ENCODE results near the gene TMEM269.

The TMEM269 gene, protein sequence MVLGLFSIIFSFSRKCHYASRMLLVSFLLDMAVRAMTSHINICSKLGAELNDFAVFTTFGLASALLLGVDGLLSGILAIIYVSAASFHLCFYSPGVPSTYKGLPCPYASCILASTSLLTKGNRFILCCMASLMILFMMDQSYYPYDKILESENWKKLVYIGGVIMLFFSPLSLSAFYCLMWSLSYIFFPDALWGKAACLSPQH

DNA sequence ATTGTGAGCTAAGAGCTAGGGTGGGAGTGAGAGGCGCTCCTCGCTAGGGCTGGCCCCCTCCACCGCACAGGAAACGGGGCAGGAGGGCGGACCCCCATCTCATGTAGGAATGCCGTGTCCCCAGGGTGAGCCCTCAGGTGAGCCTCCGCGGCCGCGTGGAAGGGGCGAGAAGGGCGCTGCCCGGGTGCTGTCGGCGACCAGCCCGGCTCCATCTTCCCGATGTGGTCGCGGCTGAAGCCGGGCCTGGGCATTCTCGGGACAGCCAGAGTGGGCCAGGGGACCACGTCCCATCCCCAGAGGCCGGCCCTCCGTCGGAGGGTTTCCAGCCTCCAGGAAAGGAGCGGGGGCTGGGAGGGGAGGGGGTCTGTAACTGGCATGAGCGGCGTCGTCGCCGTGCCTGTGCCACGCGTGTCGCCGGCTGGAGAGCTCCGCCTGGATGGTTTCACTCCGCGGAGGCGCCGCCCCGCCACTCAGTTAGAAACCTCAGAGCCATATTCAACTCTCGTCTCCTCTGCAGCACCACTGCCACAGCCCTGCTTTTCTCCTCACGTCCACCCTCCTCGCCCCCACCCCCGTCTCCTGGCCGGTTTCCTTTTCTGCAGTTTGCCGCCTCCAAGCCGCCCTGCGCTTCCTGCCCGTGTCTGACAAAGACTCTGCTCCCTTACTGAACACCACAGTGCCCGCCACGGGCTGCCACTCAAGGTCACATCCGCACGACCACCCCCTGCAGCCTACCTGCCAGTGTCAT is at the start of gene TMEM269:
TSS of gene TMEM269 (plus strand) at position 46 of the 748 bp plus-strand sequence. CDS start 4,903 bp downstream, outside the sequence.
- DNase-seq = no peak

DNA sequence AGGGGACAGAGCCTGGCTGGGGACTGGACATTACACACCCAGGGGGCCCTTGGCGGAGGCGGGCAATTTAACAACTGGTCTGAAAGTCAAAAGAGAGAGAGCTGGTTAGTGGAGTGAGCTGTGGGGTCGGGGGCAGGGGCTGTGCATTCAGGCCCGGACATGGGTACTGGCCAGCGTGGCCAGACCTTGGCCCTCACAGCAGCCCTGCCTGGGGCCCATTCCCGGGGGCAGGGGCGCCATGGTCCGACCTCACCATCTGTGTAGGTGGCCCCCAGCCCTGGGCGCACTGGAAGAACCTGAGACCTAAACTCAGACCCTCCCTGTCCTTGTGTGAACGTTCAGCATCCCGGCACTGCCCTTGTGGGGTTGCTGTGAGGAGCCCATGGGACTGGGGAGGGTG is 49.7 kb upstream of the TMEM269 start:
- DNase-seq = no peak

DNA sequence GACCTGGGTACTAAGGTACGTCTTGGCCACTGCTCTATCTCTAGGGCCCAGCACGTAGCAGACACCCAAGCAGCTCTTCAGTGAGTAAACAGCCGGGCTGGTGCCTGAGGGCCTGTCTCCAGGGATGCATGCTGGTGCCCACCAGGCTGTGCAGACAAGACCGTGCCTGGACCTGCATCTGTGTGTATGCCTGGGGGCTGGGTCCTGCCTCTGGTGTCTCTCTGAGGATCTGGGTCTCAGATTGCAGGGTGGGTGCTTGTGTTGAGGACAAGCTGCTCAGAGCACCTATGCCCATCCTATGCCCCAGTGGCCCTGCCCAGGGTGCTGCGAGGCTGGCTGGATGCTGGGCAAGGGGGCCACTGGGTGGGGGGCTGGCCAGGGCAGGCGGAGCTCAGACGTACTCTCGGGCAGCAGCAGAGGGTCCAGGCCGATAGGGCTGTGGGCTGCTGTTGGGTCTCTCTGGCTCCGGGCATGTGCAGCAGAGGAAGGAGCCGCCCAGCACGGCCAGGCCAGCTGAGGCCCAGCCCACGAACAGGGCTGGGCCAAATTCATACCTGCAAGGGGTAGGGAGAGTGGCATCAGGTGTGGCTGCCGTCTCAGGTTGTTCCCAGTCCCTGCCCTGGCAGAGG is 49.2 kb upstream of the TMEM269 start:
- no peak for DNase-seq

DNA sequence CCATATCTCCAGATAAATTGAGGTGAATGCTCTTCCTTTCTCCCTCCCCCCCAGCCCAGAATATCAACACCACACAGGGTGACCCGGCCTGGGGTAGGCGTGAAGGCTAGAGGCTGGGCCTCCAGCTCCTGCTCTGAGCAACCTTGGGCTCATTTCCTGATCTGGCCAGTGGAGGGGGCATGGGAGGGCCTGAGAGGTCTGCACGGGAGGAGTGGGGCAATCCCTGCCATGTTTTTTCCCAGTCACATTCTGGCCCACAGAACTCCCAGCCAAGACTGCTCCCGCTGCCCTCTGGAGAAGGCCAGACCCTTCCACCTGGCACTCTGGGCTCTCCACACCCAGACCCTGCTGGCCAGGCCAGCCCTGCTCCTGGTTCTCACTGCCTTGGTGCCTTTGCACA is 48.6 kb upstream of the TMEM269 start:
- no peak for DNase-seq

DNA sequence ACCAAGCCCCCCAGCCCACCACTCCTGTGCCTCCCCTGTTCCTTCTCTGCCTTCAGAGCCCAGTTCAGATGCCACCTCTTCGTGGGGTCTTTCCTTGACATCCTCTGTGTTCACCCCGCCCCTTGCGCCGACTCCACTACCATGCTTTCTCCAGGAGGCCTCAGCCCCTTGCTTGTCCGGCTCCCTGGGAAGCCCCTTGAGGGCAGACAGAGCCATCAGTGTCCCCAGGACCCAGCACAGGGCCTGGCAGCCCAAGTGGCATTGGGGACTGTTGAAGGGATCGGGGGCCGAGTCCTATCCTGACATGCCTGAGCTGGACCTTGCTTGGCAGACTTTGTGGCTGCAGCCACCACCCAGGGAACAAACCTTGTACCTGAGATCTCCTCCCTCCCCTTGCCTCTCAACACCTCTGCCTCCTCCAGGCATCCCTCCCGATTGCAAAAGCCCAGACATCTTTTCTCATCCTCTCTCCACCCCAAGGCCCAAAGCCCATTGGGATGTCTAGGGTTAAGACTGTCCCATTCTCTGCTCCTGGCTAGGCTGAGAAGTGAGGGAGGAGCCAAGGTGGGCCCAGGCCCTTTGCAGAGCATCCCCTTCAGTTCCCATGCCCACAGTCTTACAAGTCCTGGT is 48.1 kb upstream of the TMEM269 start:
- DNase-seq = no peak

DNA sequence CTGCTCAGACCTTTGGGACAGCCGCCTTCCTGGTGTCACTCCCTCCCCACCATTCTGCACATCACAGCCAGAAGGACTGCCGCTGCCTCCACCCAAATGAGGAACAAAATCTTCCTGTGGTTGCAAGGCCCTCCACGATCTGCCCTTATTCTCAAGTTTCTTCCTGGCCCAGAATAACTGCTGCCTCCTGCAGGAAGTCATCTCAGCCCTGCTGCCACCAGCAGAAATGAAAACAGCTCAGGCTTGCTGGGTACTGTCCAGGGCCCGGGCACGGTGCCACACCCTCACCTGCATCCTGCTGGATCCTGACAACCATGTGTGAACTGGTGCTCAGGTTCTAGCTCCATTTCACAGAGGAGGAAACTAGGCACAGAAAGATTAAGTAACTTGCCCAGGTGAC is 47.5 kb upstream of the TMEM269 start:
- DNase-seq = no peak

DNA sequence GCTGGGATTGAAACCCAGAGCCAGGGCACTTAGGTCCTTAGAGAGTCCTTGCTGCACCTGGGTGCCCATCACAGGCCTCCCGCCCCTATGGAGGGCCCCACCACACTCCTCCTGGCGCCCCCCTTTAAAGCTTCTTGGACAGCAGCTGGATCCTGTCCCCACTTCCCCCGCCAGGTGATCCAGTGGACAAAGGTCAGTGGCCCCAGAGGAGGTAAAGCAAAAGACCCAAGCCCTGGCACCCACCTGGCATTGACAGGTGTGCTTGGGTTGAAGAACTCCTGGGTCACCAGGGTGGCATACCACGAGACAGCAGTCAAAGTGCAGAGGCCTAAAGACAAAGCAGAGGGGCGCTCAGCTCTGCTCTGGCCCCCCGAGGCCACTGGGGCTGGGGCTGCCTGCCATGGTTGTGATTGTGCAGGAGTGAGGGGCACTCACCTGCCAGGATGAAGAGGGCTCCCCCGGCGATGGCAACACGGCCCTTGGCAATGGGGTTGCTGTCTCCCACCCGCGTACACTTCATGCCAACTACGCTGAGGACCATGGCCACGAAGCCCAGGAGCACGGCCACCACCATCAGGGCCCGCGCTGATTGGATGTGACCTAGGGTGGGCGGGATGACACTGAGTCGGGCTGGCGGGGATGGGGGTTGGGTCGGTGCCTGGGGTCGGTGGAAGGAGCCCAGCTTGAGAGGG is 46.7 kb upstream of the TMEM269 start:
- DNase-seq = no peak

DNA sequence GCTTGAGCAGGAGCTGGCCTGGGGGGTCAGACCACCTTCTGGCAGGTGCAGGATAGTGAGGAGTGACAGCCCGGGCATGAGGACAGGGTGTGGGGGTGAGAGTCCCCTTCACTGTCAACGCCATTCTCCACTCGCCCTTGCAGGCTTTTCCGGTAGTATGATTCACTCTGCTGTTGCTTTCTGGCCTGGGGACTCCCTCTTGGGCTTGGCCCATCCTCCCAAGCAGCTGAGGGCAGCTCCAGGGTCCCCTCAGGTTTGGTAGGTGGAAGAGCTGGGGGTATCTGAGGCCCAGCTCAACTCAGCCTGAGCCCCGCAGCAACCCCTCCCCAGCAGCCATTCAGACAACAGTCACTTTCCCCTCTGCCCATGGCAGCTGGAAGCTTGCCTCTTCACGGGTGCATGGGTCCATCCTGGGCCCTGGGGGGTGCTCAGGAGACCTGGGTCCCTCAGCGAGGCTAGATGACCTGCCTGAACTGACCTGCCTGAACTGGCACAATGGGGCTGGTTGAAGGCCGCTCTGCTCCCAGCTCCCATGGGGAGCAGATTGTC is 46.0 kb upstream of the TMEM269 start:
- no peak for DNase-seq

DNA sequence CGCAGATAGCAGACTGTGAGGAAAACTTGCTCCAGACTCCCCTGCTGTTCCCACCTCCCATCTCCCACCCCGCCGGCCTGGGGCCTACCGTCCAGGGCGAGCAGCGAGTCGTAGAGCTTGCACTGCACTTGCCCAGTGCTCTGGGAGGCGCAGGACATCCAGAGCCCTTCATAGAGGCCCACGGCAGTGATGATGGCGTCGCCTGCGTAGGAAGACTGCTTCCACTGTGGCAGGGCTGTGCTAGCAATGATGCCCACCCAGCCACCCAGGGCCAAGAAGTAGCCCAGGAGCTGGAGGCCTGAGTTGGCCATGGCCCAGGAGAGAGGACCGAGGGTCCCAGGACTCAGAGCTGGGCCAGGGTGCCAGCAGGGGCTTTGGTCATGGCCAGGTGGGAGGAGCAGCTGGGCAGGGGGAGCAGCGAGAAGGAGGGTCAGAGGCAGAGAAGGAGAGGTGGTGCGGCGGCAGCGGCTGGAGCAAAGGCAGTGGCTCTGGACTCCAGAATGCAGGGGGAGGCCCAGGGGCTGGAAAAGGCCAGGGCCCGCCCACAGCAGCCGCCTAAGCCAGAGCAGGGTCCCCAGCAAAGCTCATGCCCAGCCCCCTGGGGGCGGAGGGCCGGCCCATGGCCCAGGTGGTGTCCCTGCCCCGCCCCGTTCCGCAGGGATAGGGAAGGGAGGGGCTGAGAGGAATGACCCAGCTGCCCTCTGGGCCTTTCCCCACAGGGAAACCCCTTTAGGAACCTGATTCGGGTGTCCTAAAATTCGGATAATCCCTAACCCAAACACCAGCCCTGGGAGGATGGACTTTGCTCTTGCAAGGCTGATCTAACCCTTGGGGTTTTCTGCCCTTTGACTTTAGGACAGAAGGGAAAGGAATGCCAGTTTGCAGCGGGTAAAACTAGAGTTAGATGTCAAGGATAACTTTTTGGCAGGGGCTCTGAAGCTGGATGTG is 44.8 kb upstream of the TMEM269 start, which contains the start of gene CLDN19:
TSS of gene CLDN19 (minus strand) at position 484 of the 948 bp plus-strand sequence. CDS start at position 311, 173 bp downstream.
- no peak for DNase-seq

DNA sequence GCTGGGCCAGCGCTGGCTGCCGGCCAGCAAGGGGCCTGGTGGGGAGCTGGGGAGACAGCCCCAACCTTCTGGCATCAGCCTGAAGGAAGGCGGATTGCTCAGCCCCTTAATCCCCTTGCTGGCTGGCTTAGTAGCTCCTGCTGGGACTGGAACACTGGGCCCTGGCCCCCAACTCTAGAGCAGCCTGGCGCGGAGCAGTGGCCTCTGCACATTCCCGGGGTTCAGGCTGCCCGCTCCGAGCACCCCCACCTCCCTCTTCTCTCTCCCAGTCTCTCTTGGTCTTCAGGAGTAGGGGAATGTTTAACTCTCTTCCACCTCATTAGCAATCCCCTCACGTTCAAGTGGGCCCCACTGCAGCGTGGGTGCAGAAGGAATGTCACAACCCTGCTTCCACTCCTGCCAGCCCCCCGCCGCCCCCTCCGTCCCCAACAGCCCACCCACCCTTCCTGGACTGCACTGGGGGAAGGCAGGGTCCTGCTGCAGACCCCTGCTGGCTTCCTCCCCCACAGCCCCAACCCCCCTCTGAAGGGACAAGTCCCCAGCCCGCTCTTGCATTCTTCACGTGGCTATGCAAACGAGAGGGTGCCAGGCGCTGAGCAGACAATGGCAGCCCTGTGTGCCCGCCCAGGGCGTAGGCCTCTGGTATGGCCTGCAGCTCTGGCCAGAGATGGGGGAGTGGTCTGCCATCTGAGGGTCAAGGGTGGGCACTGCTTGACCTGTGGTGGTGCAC is 43.8 kb upstream of the TMEM269 start:
- no peak for DNase-seq

DNA sequence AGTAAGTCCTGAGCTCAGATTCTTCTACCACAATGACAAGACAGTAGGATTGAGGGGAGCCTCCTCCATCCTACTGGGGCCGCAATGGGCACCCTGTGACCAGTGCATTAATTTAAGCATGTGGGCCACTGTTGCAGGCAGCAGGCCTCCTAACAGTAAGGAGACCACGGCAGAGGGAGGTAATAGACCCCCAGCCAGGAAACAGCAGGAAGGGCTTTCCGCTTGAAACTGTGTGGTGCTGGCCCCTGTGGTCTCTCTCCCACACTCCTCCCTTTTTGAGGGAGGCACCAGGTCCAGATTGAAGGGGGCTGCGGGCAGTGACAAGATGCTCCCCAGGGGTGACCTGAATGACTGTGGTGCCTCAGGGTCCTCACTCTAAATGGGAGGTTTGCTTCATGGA is 43.1 kb upstream of the TMEM269 start:
- no peak for DNase-seq

DNA sequence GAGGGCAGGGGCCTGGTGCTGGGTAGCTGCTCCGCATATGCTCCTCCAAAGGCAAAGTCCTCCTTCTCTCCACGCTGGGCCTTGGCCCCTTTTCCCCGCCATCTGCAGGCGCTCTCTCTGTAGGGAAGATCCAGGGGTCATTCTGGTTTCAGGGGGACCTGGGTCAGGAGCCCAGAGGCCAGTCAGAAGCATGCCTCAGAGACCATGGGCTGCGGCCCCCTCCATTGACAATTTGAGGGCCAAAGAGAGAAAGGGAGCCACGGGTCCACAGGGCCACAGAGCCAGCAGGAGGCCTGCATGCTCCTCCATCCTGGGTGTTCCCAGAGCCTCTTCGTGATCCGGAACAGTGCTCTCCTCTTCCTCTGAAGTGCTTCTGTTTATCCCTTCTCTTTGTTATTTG is 42.6 kb upstream of the TMEM269 start:
- no peak for DNase-seq

DNA sequence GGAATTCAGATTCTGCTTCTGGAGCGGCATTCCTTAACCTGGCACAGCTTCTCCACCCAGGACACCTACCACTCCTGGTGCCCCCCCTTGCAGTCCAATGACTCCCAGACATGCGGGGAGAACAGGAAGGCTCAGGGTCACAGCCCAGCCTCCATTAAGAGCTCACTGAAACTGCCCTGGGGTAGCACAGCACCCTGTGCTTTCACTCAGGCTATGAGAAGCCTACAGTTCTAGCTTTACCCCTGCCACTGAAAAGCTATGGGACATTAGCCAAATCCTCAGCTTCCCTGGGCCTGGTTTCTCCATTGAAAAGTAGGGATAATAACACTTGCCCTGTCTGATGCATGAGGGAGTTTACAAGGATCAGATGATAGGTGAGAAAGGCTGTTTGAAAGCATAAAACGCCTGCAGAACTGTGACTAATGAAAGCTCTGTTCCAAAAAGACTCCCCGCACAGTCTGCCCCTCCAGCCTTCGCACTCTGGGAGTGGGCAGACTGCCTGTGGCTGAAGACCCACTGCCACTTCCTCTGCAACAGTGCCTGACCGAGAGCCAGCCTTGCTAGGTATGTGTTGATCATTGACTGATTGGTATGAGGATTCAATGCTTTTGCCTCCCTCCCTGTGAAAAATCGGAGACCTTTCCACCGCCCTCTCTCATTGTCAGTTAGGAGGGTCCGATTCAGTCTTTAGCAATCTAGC is 42.0 kb upstream of the TMEM269 start:
- no peak for DNase-seq

DNA sequence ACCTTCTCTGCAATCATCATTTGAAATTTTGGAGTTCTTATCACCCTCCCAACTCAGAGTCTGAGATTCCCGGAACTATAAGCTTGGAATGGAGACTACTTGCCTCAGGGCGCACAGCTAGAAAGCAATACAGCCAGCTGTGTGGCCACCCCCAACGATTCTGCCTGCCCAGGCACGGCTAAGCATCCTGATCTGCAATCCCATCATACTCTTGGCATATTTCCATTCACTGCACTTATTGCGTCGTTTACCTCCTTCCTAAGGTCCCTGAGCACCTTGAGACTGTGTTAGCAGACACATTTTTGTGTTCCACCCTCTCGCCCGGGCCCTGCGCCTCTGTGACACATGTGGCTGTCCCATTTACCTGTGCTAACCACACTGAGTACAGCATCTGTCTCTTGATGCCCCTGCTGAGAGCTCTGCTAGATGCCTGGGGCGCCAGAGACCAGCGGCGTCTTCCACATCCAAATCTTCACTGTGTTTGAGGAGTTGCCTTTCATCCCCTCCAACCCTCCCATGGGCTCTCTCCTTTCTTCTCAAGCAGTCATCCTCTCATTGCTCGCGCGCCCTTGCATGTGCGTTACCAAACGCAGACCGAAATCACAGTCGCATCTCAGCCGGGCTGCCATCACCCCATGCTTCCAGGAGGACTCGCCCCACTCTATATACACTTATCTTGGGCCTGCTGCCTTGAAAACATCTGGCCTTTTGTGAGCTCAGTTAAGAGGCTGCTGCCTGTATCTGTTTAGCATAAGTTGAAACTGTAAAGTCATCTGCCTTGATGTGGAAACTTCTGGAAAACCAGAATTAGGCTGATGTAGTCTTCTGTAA is 41.3 kb upstream of the TMEM269 start:
- DNase-seq = no peak

DNA sequence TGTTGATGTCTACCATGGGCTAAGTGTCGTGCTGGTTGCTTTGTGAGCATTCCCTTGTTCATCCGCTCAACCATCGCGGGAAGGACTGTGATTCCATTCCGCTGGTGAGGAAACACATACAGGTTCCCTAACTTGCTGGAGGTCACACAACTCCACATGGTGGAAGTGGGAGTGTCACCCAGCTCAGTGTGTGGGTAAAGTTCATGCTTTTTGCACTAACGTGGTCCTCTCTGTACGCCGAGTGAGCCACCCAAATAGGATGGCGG is 40.7 kb upstream of the TMEM269 start:
- no peak for DNase-seq

DNA sequence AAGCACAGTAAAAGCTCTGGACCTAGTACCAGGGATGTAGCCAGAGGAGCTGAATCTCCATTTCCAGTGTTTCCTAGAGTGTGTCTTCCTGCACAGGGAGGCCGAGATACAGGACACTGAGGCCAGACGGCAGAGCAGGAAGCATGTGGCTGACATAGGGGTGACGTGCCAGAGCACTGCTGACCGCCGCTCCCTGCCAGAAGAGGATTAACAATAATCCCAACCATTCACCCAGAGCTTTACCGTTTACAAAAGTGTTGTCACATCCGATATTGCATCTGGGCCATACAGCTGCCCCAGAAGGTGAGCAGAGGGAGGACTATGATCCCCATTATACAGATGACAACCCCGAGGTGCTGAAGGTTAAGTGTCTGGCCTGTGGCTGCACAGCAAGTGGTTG is 38.9 kb upstream of the TMEM269 start:
- DNase-seq = no peak

DNA sequence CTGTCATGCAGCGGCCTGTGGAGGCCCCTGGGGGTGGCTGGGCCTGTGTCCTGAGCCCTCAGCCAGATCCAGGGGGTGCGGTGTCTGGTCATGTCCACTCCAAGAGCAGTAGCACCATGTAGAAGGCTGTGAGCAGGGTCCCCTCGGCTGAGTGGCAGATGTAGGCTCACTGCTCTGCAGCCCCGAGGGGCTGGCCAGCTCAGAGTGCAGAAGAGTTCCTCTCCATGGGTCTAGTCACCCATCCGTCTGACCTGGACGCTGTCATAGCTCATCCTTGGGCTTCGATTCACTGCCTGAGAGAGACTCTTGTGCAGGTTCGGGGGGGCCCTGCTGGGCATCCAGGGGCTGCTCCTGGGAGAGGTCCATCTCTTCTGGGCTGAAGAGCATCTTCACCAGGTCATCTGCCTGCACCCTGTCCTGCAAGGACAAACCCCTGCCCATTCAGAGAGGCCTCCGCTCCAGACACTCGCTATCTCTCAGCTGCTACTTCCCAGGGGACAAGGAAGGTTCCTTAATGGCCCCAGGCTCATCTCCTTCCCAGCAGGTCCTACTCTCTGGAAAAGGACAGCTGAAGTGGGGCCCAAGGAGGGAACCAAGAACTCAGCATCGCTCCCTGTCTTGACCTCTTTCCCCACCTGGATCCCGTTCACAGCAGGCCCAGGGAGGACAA is 38.2 kb upstream of the TMEM269 start:
- DNase-seq = no peak

DNA sequence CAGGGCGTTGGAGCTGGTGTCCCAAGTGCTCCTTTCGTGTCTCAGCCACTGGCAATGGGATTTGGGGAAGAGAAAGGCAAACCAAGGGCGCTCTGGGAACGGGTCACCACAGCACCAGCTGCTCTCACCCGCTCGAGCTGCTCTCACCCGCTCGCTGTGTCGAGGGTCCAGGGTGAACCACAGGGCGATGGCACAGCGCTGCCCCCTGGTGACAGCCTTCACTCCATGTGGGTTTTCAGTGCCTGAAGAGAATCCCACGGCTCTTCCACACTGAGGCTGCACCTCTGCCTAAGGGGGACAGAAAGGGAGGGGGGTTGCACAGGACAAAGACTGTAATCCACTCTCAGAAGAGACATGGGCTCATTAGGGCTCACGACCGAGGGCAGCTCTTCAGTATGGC is 37.7 kb upstream of the TMEM269 start:
- no peak for DNase-seq

DNA sequence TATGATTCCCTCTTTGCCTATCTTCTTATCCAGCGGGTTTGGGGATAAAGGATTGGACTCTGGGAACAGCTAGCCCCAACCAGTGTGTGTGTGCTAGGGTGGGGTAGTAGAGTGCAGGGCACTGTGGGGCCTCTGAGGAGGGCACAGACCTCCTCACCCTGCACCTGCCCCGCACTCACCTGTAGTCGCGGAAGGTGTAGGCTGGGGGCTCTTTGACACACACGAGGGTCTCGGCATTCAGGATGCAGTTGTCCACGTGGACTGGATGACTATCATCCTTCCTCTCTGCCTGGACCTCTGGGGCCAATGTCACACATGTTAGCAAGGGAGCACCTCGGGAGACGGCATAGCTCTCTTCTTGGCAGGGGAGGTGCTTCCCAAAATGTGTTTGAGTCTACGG is 36.8 kb upstream of the TMEM269 start:
- no peak for DNase-seq

Measured in COR-L47 (cell line).